Measurements from ENCODE around the gene PLCB4. TPM values are rescaled to one million over a fixed set of nuclear protein-coding genes. Genes with fewer than 3 reads are reported as not detected.

PLCB4 gene
- total RNA-seq, 4 donors from 2014 or later: 17.4 to 264 (median 28.1) TPM

- Histone ChIP-seq H3K27ac (no peak overlapping the region), H3K4me1 (no peaks in the 10 kb centered on the region), H3K27me3 (no peaks in the 10 kb centered on the region), H3K9me3 (no peaks in the 10 kb centered on the region), H3K36me3 (no peaks in the 10 kb centered on the region), H3K4me3 (no peak overlapping the region)
- intact Hi-C loops (cut with DNase I; ENCODE audit: low total_unique reads): no loop called here
- TF ChIP-seq POLR2A (IDR thresholded peaks at IDR 0.05) (no peak), CTCF (IDR thresholded peaks at IDR 0.05) (no peak)
- no peak for DNase-seq
These were observed 332.5 kb downstream of the PLCB4 start for GRCh38 chr20:9401371-9401770.

GRCh38 chr20:9402141-9402540 lies 333.3 kb downstream of the PLCB4 start:
- Histone ChIP-seq H3K4me3 (no peak overlapping the region), H3K27me3 (no peaks in the 10 kb centered on the region), H3K4me1 (no peaks in the 10 kb centered on the region), H3K36me3 (no peaks in the 10 kb centered on the region), H3K27ac (no peak overlapping the region), H3K9me3 (no peaks in the 10 kb centered on the region)
- no peak for TF ChIP-seq CTCF (IDR thresholded peaks at IDR 0.05)
- TF ChIP-seq POLR2A (IDR thresholded peaks at IDR 0.05): no peak
- DNase-seq: no peak
- intact Hi-C loops (cut with DNase I; ENCODE audit: low total_unique reads): no loop called here

- no peaks in the 10 kb centered on the region for H3K27me3 ChIP-seq
- intact Hi-C loops (cut with DNase I; ENCODE audit: low total_unique reads): no loop called here
- H3K9me3 ChIP-seq: no peaks in the 10 kb centered on the region
- DNase-seq: no peak
- no peaks in the 10 kb centered on the region for H3K4me1 ChIP-seq
- H3K36me3 ChIP-seq: no peaks in the 10 kb centered on the region
- no peak overlapping the region for H3K4me3 ChIP-seq
- TF ChIP-seq CTCF (IDR thresholded peaks at IDR 0.05) (no peak), POLR2A (IDR thresholded peaks at IDR 0.05) (no peak)
- no peak overlapping the region for H3K27ac ChIP-seq
These were observed 333.7 kb downstream of the PLCB4 start for GRCh38 chr20:9402546-9402945.

- TF ChIP-seq POLR2A (IDR thresholded peaks at IDR 0.05) (no peak), CTCF (IDR thresholded peaks at IDR 0.05) (no peak)
- intact Hi-C loops (cut with DNase I; ENCODE audit: low total_unique reads): no loop called here
- Histone ChIP-seq H3K27me3 (no peaks in the 10 kb centered on the region), H3K9me3 (no peaks in the 10 kb centered on the region), H3K27ac (no peak overlapping the region), H3K36me3 (no peaks in the 10 kb centered on the region), H3K4me1 (no peaks in the 10 kb centered on the region), H3K4me3 (no peak overlapping the region)
- no peak for DNase-seq
These were observed 334.6 kb downstream of the PLCB4 start for GRCh38 chr20:9403448-9403847.

GRCh38 chr20:9407805-9408421 lies 339.0 kb downstream of the PLCB4 start:
- TF ChIP-seq CTCF (IDR thresholded peaks at IDR 0.05) (peak; percentile 60 to 78 (median 72)), POLR2A (IDR thresholded peaks at IDR 0.05) (no peak)
- Histone ChIP-seq H3K27me3 (no peaks in the 10 kb centered on the region), H3K36me3 (no peaks in the 10 kb centered on the region), H3K4me1 (no peaks in the 10 kb centered on the region), H3K9me3 (no peaks in the 10 kb centered on the region), H3K27ac (no peak overlapping the region), H3K4me3 (no peak overlapping the region)
- intact Hi-C loops (cut with DNase I; ENCODE audit: low total_unique reads): no loop called here
- peak; percentile 24 to 39 for DNase-seq
